Lower leg skin (tissue), 4 donors: ENCODE measurements around the gene PSORS1C1. TPM values are rescaled to one million over a fixed set of nuclear protein-coding genes. Genes with fewer than 3 reads are reported as not detected.
"Not testable (repeated sequence)": the region's sequence is repeated elsewhere in the genome, so short reads cannot be mapped to it uniquely, and the experiment has no call there.

Source experiments
- DNase-seq, 2 donors: peaks; one replicate each; pipeline ENCODE4 v3.0.0-alpha.2; 2019; ENCODE audit warnings: low spot score in 2 of 2
- H3K4me3 ChIP-seq: fragments of 200-600 bp; sonication (generic); 2 replicates; pipeline ENCODE4 v1.5.1; 2017; ENCODE audit warnings: mild to moderate bottlenecking, low read depth; ENCODE audit not compliant: poor library complexity, severe bottlenecking
- POLR2A ChIP-seq, 2 donors: fragments of 450-650 bp; IDR thresholded peaks; one replicate each; pipeline ENCODE4 v1.6.1; 2016 to 2017; ENCODE audit warnings: antibody characterized with exemption in 2 of 2, mild to moderate bottlenecking in 1 of 2, moderate library complexity in 1 of 2
- WGBS, 2 donors: methylation state at CpG; one replicate each; pipeline ENCODE4 v1.1.5; 2018; 5-methylcytosine and 5-hydroxymethylcytosine counted together
- intact Hi-C: fragments of 100-400 bp; cut with DNase I; formaldehyde crosslinking; loops from one replicate; pipeline ENCODE4 v1.15.0; 2023; ENCODE audit warnings: low total_unique reads
- total RNA-seq, 4 donors: library from RNA; depleted of rRNA; stranded (reverse); fragments of >200 nt; gene quantifications; one replicate each; pipeline ENCODE4 v1.1.0, GENCODE V29; 2016
- TF ChIP-seq, protein P1 (sequence below), 3 donors: fragments of 450-650 bp; IDR thresholded peaks; one replicate each; pipeline ENCODE4 v1.5.1; 2016; ENCODE audit warnings: antibody characterized with exemption in 3 of 3, mild to moderate bottlenecking in 3 of 3, moderate library complexity in 2 of 3

Gene PSORS1C1, protein sequence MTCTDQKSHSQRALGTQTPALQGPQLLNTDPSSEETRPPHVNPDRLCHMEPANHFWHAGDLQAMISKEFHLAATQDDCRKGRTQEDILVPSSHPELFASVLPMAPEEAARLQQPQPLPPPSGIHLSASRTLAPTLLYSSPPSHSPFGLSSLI
- total RNA-seq, result 10 to 100 TPM in 1 of 4 donors, 1 to 10 TPM in 3; 1.8 to 21.4 (median 6.2) TPM

DNA sequence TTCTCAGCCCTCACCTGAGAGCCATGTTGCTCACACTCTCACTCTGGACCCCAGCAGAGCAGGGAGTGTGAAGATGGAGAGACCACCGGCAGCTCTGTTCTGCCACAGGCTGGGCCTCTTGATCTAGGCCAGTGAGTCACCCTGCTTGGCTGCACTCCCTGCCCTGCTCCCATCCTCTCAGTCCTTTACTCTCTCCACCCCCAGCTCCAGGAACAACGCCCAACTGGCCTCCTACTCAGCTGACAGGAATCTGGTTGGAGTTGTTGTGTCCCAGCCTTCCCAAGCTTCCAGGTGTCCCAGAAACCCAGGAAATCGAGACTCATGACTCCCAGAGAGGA is at the start of gene PSORS1C1:
Gene PSORS1C1 (plus strand): TSS at position 260 of the 338 bp plus-strand sequence. CDS start 14,833 bp downstream, outside the sequence.
- no peak for TF ChIP-seq POLR2A (IDR thresholded peaks at IDR 0.05)
- TF ChIP-seq, protein P1, sequence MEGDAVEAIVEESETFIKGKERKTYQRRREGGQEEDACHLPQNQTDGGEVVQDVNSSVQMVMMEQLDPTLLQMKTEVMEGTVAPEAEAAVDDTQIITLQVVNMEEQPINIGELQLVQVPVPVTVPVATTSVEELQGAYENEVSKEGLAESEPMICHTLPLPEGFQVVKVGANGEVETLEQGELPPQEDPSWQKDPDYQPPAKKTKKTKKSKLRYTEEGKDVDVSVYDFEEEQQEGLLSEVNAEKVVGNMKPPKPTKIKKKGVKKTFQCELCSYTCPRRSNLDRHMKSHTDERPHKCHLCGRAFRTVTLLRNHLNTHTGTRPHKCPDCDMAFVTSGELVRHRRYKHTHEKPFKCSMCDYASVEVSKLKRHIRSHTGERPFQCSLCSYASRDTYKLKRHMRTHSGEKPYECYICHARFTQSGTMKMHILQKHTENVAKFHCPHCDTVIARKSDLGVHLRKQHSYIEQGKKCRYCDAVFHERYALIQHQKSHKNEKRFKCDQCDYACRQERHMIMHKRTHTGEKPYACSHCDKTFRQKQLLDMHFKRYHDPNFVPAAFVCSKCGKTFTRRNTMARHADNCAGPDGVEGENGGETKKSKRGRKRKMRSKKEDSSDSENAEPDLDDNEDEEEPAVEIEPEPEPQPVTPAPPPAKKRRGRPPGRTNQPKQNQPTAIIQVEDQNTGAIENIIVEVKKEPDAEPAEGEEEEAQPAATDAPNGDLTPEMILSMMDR (IDR thresholded peaks at IDR 0.05), result no peak
- intact Hi-C loops, result no loop called here
- 5 to 9% methylated on average over 3 of the region's 3 CpGs for WGBS, 2 donors
- DNase-seq, result peak; percentile 89 to 97
- H3K4me3 ChIP-seq, result no peak within 1 kb of the TSS

DNA sequence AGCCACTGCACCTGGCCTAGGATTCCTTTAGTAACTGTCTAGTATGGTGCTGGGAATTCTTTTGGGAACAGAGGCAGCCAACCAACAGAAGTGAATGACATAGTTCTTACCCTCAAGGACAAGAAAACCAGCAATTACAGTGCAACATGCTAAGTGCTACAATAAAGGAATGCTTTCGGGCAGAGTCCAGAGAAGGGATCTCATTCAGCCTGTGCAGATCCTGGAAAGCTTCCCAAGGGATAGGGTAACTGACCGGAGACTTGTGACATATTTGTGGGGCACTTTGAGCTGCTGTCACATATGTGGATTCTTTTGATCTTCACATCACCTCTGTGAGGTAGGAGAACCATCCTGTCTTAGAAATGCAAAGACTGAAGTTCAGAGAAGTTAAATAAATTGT is 49.0 kb upstream of the PSORS1C1 start:
- intact Hi-C loops, result no loop called here
- 69 to 71% methylated on average over 2 of the region's 2 CpGs for WGBS, 2 donors
- no peak for DNase-seq
- TF ChIP-seq, protein P1 (IDR thresholded peaks at IDR 0.05), result no peak
- no peak for TF ChIP-seq POLR2A (IDR thresholded peaks at IDR 0.05)
- no peak overlapping the region for H3K4me3 ChIP-seq

DNA sequence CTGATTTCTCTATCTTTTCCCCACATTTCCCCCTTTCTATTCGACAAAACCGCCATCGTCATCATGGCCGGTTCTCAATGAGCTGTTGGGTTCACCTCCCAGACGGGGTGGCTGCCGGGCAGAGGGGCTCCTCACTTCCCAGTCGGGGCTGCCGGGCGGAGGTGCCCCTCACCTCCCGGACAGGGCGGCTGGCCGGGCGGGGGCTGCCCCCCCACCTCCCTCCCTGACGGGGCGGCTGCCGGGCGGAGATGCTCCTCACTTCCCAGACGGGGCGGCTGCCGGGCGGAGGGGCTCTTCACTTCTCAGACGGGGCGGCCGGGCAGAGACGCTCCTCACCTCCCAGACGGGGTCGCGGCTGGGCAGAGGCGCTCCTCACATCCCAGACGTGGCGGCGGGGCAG is 47.6 kb upstream of the PSORS1C1 start:
- intact Hi-C loops, DNase-seq, H3K4me3 ChIP-seq: not testable (repeated sequence)
- 69 to 95% methylated on average over 6 to 13 of the region's 32 CpGs for WGBS, 2 donors

DNA sequence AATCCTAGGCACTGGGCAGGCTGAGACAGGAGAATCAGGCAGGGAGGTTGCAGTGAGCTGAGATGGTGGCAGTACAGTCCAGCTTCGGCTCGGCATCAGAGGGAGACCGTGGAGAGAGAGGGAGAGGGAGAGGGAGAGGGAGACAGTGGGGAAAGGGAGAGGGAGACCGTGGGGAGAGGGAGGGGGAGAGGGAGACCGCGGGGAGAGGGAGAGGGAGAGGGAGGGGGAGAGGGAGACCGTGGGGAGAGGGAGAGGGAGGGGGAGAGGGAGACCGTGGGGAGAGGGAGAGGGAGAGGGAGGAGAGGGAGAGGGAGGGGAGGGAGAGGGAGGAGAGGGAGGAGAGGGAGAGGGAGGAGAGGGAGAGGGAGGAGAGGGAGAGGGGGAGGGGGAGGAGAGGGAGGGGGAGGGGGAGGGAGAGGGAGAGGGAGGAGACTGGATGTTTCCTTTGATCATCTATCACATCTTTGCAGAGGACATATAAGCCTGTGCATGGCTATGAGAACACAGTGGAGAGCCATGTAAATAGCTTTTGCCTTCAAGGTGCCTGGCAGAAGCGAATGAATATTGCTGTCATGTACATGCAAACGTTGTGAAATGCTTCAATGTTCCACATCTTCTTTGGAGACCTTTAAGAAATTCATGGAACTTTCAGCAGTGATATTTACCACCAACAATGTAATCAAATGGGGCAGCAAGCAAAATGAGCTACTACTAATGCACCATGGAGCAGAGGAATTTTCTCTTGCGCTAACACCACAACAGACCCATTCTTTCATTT is 46.5 kb upstream of the PSORS1C1 start:
- H3K4me3 ChIP-seq, DNase-seq, intact Hi-C loops: not testable (repeated sequence)
- 56 to 61% methylated on average over 6 of the region's 11 CpGs for WGBS, 2 donors

DNA sequence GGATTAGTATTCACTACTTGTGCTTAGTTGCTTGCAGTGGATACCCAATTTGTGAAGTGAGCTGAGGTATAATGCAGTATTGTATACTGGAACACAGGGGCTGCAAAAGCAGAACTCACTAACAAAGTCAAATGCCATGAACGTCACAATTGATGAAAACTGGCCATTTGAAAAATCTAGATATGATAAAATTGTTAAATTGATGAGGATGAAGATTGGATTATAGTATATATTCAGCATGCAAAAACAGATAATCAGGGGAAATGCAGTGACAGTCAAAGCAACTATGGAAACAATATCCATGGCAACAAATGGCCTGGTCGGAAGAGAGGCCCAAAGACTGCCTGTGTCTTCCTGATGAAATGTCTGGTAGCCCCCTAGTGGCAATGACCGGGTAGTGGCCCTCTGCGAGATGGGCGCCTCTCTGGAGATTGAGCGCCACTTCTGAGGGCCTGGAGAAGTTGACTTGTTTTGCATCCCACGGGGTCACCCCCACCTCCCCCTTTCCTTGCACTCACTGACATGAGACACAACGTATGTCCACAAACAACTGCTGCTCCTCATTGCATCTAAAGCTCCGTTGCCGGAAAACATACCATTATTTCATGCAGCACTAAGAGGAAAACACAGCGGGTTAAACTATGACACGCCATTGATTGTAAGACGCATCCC is 45.8 kb upstream of the PSORS1C1 start:
- H3K4me3 ChIP-seq, result no peak overlapping the region
- TF ChIP-seq, protein P1 (IDR thresholded peaks at IDR 0.05), result peak in 1 of 3 donors; percentile 47
- TF ChIP-seq POLR2A (IDR thresholded peaks at IDR 0.05), result no peak
- peak; percentile 66 to 92 for DNase-seq
- WGBS, 2 donors, result 60 to 65% methylated on average over 13 of the region's 13 CpGs
- intact Hi-C loops, result no loop called here

DNA sequence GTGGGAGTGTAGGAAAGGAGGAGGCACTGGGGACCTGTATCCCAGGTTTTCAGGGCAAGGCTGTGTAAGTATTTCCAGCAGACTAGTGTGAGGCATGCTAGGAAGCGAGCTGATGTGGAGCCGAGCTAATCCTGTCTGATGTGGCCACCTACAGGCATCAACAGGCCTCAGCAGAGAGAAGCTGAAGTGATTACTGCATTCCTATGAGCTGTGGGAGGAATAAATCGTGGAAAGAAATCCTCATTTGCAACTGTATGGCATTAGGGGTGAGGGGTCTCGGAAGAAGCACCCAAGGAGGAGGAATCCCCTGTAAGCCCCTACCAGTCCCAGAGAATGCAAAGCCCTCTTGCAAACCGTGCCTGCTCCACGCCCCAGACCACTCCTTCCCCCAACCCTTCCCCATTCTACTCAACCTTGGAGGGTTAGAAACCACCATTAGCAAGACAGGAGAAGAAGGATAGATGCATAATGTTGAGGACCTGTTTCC is 43.8 kb upstream of the PSORS1C1 start:
- 27 to 29% methylated on average over 6 of the region's 6 CpGs for WGBS, 2 donors
- DNase-seq, result peak in 1 of 2 donors; percentile 24
- TF ChIP-seq POLR2A (IDR thresholded peaks at IDR 0.05), result no peak
- TF ChIP-seq, protein P1 (IDR thresholded peaks at IDR 0.05), result no peak
- intact Hi-C loops, result no loop called here
- no peak overlapping the region for H3K4me3 ChIP-seq
